ENCODE measurements around the gene DGCR2.

The DGCR2 gene

DNA sequence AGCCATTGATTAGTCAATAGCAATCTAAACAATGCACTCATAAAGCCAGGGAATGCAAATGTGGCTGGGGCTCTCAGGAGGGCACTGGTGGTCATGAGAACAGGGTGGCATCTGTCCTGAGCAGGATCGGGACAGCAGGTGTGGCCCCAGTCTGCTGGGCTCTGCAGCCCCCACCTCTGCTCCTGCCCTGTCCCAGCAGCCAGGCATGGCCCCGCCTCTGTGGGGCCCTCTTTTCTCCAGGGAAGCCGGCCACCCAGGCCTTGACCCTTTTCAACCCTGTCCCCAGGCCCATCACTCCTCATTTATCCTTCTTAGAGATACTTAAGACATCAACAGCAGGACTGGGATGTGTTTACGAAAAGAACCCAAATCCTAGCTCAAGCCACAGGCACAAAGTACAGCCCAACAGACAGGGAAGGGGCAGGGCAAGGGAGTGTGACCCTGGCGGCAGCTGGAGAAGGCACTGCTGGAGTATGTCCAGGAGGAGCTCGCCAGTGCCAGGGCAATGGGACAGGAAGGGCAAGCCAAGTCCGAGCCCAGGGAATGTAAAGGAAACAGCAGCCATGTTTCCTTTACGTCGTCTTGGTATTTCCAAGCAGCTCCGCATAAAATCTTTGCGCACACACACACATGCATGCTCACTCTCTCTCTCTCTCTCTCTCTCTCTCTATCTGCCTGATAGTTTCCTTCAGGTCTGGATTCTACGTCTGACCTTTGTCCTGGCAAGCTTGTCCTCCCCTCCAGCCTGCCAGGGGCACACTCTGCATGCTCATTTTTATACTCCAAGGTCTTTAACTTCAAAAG lies 59.9 kb downstream of the DGCR2 start:
- ChIA-PET POLR2A (no interaction called here), CTCF (interaction anchor here (1.3 to 1.4 kb wide), 2 partner anchors 11 to 13 kb away, joined by 3 to 4 read pairs; no protein-coding TSS in a partner anchor)
- DNase-seq (ENCODE audit: extremely low spot score) = no peak
- no peak for TF ChIP-seq CTCF (IDR thresholded peaks at IDR 0.05; ENCODE audit: control extremely low read depth, extremely low read depth, low read depth, missing control alignments)

DNA sequence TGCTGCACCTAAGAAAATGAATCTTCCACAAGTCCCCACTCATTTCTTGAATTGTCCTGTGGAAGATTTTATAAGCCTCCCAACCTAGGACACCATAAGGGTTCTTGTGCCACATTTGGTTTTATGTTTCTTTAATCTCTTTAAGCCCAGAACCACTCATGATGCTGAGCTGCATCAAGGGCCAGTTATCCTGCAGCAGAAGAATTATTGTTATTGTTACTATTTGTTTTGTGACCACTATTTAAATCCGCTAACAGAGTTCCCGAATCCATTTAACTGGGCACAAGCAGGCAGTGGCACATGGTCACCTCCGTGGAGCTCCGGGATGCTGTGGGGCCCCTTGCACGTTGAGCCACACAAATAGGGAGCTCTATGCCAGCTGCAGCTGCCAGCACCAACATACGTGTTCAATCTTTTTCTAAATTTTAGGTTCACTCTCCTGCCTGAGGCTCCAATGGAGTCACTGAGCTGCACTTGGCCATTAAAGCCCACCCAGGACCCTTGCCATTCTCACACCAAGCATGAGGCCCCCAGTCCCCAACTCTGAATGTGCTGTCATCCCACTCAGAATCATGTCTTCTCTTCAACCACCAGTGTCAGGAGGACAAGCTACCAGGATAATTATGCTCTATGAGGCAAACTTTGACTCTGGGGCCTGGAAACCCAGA lies 60.6 kb downstream of the DGCR2 start:
- ChIA-PET CTCF (interaction anchor here (1.3 to 1.4 kb wide), 2 partner anchors 12 to 14 kb away, joined by 3 to 4 read pairs; no protein-coding TSS in a partner anchor), POLR2A (no interaction called here)
- no peak for TF ChIP-seq CTCF (IDR thresholded peaks at IDR 0.05; ENCODE audit: control extremely low read depth, extremely low read depth, low read depth, missing control alignments)
- DNase-seq (ENCODE audit: extremely low spot score) = no peak

DNA sequence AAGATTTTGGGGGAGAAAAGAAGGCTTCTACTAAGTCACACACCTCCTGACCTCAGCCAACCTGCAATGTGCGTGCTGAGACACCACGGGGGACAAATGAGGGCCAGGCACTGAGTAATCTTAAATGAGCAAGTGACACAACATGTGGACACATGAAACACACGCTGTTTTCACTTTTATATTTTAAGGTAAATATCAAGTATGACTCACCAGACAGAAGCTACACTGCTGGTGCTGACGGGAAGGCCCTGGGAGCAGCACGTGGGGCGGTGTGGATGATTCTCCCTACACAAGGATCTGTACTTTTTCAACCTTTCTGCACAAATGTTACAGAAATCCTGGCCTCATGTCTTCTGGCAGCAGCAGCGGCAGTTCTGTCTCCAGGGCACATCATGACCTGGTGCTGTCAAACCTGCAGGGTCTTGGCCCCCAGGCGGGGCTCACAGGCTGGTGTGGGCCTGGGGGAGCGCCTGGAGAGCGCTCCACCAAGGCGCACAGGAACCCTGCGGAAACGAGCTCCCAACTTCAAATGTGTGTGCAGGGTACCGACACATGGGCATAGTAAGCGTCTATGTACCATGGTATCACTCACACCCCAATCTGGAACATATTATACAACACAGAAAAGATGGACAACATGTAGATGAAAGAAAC lies 61.7 kb downstream of the DGCR2 start:
- TF ChIP-seq CTCF (IDR thresholded peaks at IDR 0.05; ENCODE audit: control extremely low read depth, extremely low read depth, low read depth, missing control alignments) = no peak
- ChIA-PET POLR2A (no interaction called here), CTCF (interaction anchor here (1.4 kb wide), 1 partner anchor 13 kb away, joined by 4 read pairs; no protein-coding TSS in a partner anchor)
- no peak for DNase-seq (ENCODE audit: extremely low spot score)

DNA sequence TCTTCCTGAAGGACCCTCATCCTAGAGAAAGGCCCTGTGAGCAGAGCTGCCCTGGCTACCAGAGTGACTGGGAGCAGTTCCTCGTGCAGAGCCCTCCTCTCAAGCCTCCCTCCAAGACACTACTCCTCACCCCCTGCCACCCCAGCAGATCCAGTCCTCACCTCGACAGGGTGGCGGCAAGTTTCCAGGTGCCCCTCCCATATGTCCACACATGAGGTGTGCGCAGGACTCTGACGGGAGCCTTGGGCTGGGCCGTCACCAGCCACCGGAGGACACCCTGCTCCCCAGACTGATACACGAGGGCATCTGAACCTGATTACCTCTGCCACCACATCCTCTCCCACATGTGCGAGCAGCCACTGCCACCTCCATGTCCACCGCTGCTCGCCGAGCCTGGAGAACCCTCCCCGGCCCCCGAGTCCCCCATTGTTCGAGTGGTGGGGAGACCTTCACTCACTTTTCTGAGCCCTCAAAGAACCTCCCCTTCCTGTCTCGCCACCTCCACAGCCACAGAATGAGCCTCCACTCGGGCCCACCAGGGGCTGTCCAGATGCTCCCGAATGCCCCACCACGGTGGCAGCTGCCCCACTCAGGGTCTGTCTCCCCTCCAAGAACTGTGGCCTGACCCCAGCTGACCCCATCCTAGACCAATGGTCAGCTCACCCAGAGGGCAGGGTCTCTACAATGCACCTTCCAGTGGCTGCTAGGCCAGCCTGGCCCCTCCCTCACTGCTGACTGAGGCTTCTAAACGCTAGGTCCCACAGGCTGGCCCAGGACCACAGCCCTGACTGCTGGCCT lies 62.5 kb downstream of the DGCR2 start:
- POLR2A ChIA-PET = no interaction called here
- CTCF ChIA-PET = no interaction called here
- no peak for TF ChIP-seq CTCF (IDR thresholded peaks at IDR 0.05; ENCODE audit: control extremely low read depth, extremely low read depth, low read depth, missing control alignments)
- no peak for DNase-seq (ENCODE audit: extremely low spot score)

- DNase-seq (ENCODE audit: extremely low spot score) = no peak
- ChIA-PET POLR2A (no interaction called here), CTCF (interaction anchor here (0.8 to 1.0 kb wide), 2 partner anchors 9 to 15 kb away, joined by 3 to 4 read pairs; no protein-coding TSS in a partner anchor)
- TF ChIP-seq CTCF (IDR thresholded peaks at IDR 0.05; ENCODE audit: control extremely low read depth, extremely low read depth, low read depth, missing control alignments) = no peak
Measured at GRCh38 chr22:19058713-19059451, 63.3 kb downstream of the DGCR2 start.
